C4-2B (cell line): ENCODE results near the gene GABRG3.

Source experiments
- ZFX ChIP-seq: fragments of 450-650 bp; IDR thresholded peaks from 2 replicates; pipeline ENCODE4 v1.6.1; 2017
- TF ChIP-seq, protein P1 (sequence below): fragments of 450-650 bp; conservative IDR thresholded peaks from 2 replicates; pipeline ENCODE4 v1.5.1; 2017; ENCODE audit warnings: mild to moderate bottlenecking

DNA sequence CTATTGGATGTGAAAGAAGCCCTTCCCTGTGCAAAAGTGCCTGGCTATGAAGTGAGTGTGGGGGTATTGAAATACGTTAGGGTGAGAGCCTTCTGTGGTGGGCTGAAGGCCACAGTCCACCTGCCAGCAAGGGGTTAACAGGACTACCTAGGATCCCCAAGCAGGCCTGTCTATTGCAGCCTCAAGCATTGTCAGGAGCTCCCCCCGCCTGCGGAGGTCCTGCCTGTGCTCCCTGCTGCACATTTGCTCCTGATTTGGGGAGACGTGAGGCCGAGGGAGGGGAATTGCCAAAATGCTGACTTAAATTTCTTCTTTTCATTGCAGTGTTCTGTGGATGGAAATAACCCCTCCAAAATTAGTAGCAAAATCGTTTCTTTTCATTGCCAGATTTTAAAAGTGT lies 56.2 kb downstream of the GABRG3 start:
- TF ChIP-seq, protein P1, sequence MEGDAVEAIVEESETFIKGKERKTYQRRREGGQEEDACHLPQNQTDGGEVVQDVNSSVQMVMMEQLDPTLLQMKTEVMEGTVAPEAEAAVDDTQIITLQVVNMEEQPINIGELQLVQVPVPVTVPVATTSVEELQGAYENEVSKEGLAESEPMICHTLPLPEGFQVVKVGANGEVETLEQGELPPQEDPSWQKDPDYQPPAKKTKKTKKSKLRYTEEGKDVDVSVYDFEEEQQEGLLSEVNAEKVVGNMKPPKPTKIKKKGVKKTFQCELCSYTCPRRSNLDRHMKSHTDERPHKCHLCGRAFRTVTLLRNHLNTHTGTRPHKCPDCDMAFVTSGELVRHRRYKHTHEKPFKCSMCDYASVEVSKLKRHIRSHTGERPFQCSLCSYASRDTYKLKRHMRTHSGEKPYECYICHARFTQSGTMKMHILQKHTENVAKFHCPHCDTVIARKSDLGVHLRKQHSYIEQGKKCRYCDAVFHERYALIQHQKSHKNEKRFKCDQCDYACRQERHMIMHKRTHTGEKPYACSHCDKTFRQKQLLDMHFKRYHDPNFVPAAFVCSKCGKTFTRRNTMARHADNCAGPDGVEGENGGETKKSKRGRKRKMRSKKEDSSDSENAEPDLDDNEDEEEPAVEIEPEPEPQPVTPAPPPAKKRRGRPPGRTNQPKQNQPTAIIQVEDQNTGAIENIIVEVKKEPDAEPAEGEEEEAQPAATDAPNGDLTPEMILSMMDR, result no peak
- TF ChIP-seq ZFX, result no peak
